ENCODE results near the gene S100A14.
"Not testable (repeated sequence)": the region's sequence is repeated elsewhere in the genome, so short reads cannot be mapped to it uniquely, and the experiment has no call there.

S100A14 gene

GRCh38 chr1:153616144-153616916 lies at the start of gene S100A14:
S100A14 (minus strand) TSS chr1:153616325; CDS start chr1:153615858, 467 bp downstream.
- DNase-seq (ENCODE audit: low spot score) = peak; percentile 31

- DNase-seq (ENCODE audit: low spot score) = no peak
These were observed 47.1 kb upstream of the S100A14 start for GRCh38 chr1:153663211-153663610.

GRCh38 chr1:153662269-153662668 lies 46.1 kb upstream of the S100A14 start:
- DNase-seq (ENCODE audit: low spot score) = no peak

- DNase-seq (ENCODE audit: low spot score) = no peak
These were observed 45.1 kb upstream of the S100A14 start for GRCh38 chr1:153661111-153661708.

- DNase-seq (ENCODE audit: low spot score) = no peak
These were observed 43.5 kb upstream of the S100A14 start for GRCh38 chr1:153659656-153660055.

- no peak for DNase-seq (ENCODE audit: low spot score)
These were observed 43.0 kb upstream of the S100A14 start for GRCh38 chr1:153659175-153659534.

GRCh38 chr1:153658400-153659174 lies 42.5 kb upstream of the S100A14 start, which contains the start of gene SNAPIN:
SNAPIN (plus strand) TSS chr1:153658703; CDS start chr1:153658744, 41 bp downstream.
- peak; percentile 92 for DNase-seq (ENCODE audit: low spot score)

GRCh38 chr1:153655333-153655732 lies 39.2 kb upstream of the S100A14 start:
- DNase-seq (ENCODE audit: low spot score) = no peak

- DNase-seq (ENCODE audit: low spot score) = no peak
These were observed 36.8 kb upstream of the S100A14 start for GRCh38 chr1:153652805-153653500.

- no peak for DNase-seq (ENCODE audit: low spot score)
These were observed 35.6 kb upstream of the S100A14 start for GRCh38 chr1:153651771-153652170.

GRCh38 chr1:153649863-153650235 lies 33.7 kb upstream of the S100A14 start:
- DNase-seq (ENCODE audit: low spot score) = no peak

GRCh38 chr1:153649137-153649862 lies 33.2 kb upstream of the S100A14 start:
- peak; percentile 34 for DNase-seq (ENCODE audit: low spot score)

- no peak for DNase-seq (ENCODE audit: low spot score)
These were observed 32.0 kb upstream of the S100A14 start for GRCh38 chr1:153648000-153648643.

- no peak for DNase-seq (ENCODE audit: low spot score)
These were observed 31.2 kb upstream of the S100A14 start for GRCh38 chr1:153647346-153647714.

- no peak for DNase-seq (ENCODE audit: low spot score)
These were observed 30.7 kb upstream of the S100A14 start for GRCh38 chr1:153646672-153647345.

- no peak for DNase-seq (ENCODE audit: low spot score)
These were observed 27.7 kb upstream of the S100A14 start for GRCh38 chr1:153643816-153644215.

GRCh38 chr1:153643100-153643499 lies 27.0 kb upstream of the S100A14 start:
- DNase-seq (ENCODE audit: low spot score) = no peak

GRCh38 chr1:153642161-153642560 lies 26.0 kb upstream of the S100A14 start:
- no peak for DNase-seq (ENCODE audit: low spot score)

GRCh38 chr1:153640861-153641260 lies 24.7 kb upstream of the S100A14 start:
- DNase-seq (ENCODE audit: low spot score) = no peak

GRCh38 chr1:153640213-153640612 lies 24.1 kb upstream of the S100A14 start:
- DNase-seq (ENCODE audit: low spot score) = not testable (repeated sequence)

GRCh38 chr1:153639280-153639679 lies 23.2 kb upstream of the S100A14 start:
- DNase-seq (ENCODE audit: low spot score) = no peak

All from hematopoietic multipotent progenitor cell treated with erythropoietin and hydrocortisone succinate and interleukin-3 and kit ligand, for 15 days (in vitro differentiated cells).